Measurements from ENCODE around the gene RFNG. TPM values are rescaled to one million over a fixed set of nuclear protein-coding genes. Genes with fewer than 3 reads are reported as not detected.

Gene RFNG
- total and polyA plus RNA-seq, 2 of the 4 experiments (the other 2 are of a cell fraction) = 6.8 to 47.3 TPM

- Histone ChIP-seq H2AFZ (replicated peaks; ENCODE audit: low read length, poor library complexity) (no peak overlapping the region), H3K9me1 (ENCODE audit: insufficient read depth, low read length) (no peaks in the 10 kb centered on the region), H2AK5ac (ENCODE audit: low read depth, low read length) (no peak overlapping the region), H3K9ac (ENCODE audit: low read depth, low read length) (no peak overlapping the region), H2BK120ac (ENCODE audit: low read depth, low read length) (no peak overlapping the region), H2BK15ac (ENCODE audit: low read depth, low read length) (no peak overlapping the region), H3K4me1 (ENCODE audit: control insufficient read depth, insufficient read depth, low read length) (no peaks in the 10 kb centered on the region), H3K36me3 (ENCODE audit: control insufficient read depth, insufficient read depth, low read length) (peaks cover 88% of the 10 kb centered on the region), H3K4me2 (ENCODE audit: low read depth, low read length) (no peak overlapping the region), H4K8ac (ENCODE audit: low read depth in 2 of 2, low read length in 2 of 2) (no peak overlapping the region), H3K9me3 (ENCODE audit: control insufficient read depth, insufficient read depth, low read length) (no peaks in the 10 kb centered on the region), H4K5ac (ENCODE audit: low read depth, low read length) (no peak overlapping the region), H3K79me1 (ENCODE audit: low read depth in 1 of 2, low read length in 2 of 2) (no peaks in the 10 kb centered on the region; a peak in 1 of 4 replicates), H3K14ac (replicated peaks; ENCODE audit: low read depth, low read length) (no peak overlapping the region), H2AK9ac (replicated peaks; ENCODE audit: low read depth, low read length, poor library complexity) (no peak overlapping the region), H3K4ac (ENCODE audit: low read depth, low read length) (no peak overlapping the region), H4K20me1 (ENCODE audit: insufficient read depth, low read length) (no peaks in the 10 kb centered on the region; the same call in none of the 2 replicates), H2BK20ac (ENCODE audit: low read depth, low read length) (no peak overlapping the region), H3K27ac (ENCODE audit: insufficient read depth, low read length) (no peak overlapping the region), H3K23ac (ENCODE audit: low read depth, low read length) (no peak overlapping the region), H3K27me3 (ENCODE audit: control insufficient read depth, insufficient read depth, low read length) (no peaks in the 10 kb centered on the region), H3K18ac (ENCODE audit: low read depth, low read length) (no peak overlapping the region), H3K56ac (ENCODE audit: extremely low read depth, insufficient read depth, low read length) (no peak overlapping the region), H2BK5ac (ENCODE audit: low read depth, low read length, poor library complexity, severe bottlenecking) (no peak overlapping the region), H4K91ac (ENCODE audit: insufficient read depth, low read depth, low read length) (no peak overlapping the region), H3K4me3 (ENCODE audit: insufficient read depth, low read depth, low read length) (no peak overlapping the region)
- WGBS, 2 experiments (ENCODE audit: extremely low coverage in 2 of 2, insufficient read length in 1 of 2) = 95% methylated on average over 20 of the region's 24 CpGs; no CpG with 5 or more reads in 1 of the 2 experiments
- TF ChIP-seq, protein P1, sequence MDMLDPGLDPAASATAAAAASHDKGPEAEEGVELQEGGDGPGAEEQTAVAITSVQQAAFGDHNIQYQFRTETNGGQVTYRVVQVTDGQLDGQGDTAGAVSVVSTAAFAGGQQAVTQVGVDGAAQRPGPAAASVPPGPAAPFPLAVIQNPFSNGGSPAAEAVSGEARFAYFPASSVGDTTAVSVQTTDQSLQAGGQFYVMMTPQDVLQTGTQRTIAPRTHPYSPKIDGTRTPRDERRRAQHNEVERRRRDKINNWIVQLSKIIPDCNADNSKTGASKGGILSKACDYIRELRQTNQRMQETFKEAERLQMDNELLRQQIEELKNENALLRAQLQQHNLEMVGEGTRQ (IDR thresholded peaks at IDR 0.05; ENCODE audit: low read depth, low read length) = no peak
- TF ChIP-seq MXI1 (IDR thresholded peaks at IDR 0.05; ENCODE audit: borderline replicate concordance, low read depth, low read length) (no peak), POLR2A (IDR thresholded peaks at IDR 0.05; ENCODE audit: low read depth, low read length) (no peak), BHLHE40 (IDR thresholded peaks at IDR 0.05; ENCODE audit: low read depth, low read length) (no peak), CHD1 (IDR thresholded peaks at IDR 0.05; ENCODE audit: low read depth, low read length) (no peak), RAD21 (IDR thresholded peaks at IDR 0.05; ENCODE audit: low read length) (no peak), ELK1 (IDR thresholded peaks at IDR 0.05; ENCODE audit: borderline replicate concordance, low read depth, low read length) (no peak), MAFK (IDR thresholded peaks at IDR 0.05; ENCODE audit: low read depth, low read length) (no peak), FOS (IDR thresholded peaks at IDR 0.05; ENCODE audit: low read depth, low read length) (no peak), NFE2L2 (IDR thresholded peaks at IDR 0.05; ENCODE audit: low read depth, low read length) (no peak), RCOR1 (IDR thresholded peaks at IDR 0.05; ENCODE audit: insufficient replicate concordance, low read length) (no peak), RFX5 (IDR thresholded peaks at IDR 0.05; ENCODE audit: low read depth, low read length) (no peak), SMC3 (IDR thresholded peaks at IDR 0.05; ENCODE audit: low read depth, low read length) (no peak), CEBPB (IDR thresholded peaks at IDR 0.05; ENCODE audit: low read depth, low read length) (no peak), MAZ (IDR thresholded peaks at IDR 0.05; ENCODE audit: borderline replicate concordance, low read depth, low read length) (no peak)
- TF ChIP-seq, protein P2, sequence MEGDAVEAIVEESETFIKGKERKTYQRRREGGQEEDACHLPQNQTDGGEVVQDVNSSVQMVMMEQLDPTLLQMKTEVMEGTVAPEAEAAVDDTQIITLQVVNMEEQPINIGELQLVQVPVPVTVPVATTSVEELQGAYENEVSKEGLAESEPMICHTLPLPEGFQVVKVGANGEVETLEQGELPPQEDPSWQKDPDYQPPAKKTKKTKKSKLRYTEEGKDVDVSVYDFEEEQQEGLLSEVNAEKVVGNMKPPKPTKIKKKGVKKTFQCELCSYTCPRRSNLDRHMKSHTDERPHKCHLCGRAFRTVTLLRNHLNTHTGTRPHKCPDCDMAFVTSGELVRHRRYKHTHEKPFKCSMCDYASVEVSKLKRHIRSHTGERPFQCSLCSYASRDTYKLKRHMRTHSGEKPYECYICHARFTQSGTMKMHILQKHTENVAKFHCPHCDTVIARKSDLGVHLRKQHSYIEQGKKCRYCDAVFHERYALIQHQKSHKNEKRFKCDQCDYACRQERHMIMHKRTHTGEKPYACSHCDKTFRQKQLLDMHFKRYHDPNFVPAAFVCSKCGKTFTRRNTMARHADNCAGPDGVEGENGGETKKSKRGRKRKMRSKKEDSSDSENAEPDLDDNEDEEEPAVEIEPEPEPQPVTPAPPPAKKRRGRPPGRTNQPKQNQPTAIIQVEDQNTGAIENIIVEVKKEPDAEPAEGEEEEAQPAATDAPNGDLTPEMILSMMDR (conservative IDR thresholded peaks at IDR 0.05; ENCODE audit: low read depth, low read length) = no peak
- dilution Hi-C loops (cut with HindIII; ENCODE audit: low sequenced_read_pairs, unreplicated experiment) (no loop called here), intact Hi-C loops (cut with micrococcal nuclease) (no loop called here), in situ Hi-C loops (cut with MboI; ENCODE audit: low sequenced_read_pairs) (no loop called here)
- ChIA-PET CTCF (no interaction called here), POLR2A (ENCODE audit: unreplicated experiment) (no interaction called here)
- DNase-seq = no peak
- ATAC-seq (ENCODE audit: low read depth) = no peak
- no TSS peak for BruUV-seq (replicated peaks)
Measured at GRCh38 chr17:82083009-82083408, 31.4 kb upstream of the RFNG start.
